Hepatocyte (in vitro differentiated cells): ENCODE measurements around the gene PIK3AP1. TPM values are rescaled to one million over a fixed set of nuclear protein-coding genes. Genes with fewer than 3 reads are reported as not detected.

Experiments
- DNase-seq: peaks from one replicate; pipeline ENCODE4 v3.0.0-alpha.2; 2016; ENCODE audit warnings: low spot score
- H2AFZ ChIP-seq: fragments of 200-600 bp; sonication (generic); 2 replicates; pipeline ENCODE4 v1.6.0; 2016; ENCODE audit warnings: antibody characterized with exemption, mild to moderate bottlenecking
- H3K27ac ChIP-seq: fragments of 200-600 bp; sonication (generic); 2 replicates; pipeline ENCODE4 v1.5.1; 2016; ENCODE audit warnings: mild to moderate bottlenecking
- H3K27me3 ChIP-seq: fragments of 200-600 bp; sonication (generic); 2 replicates; pipeline ENCODE4 v1.6.1; 2016
- H3K36me3 ChIP-seq: fragments of 200-600 bp; sonication (generic); replicated peaks from 2 replicates; pipeline ENCODE4 v1.5.1; 2016; ENCODE audit warnings: low read depth; ENCODE audit not compliant: insufficient read depth
- H3K4me1 ChIP-seq: fragments of 200-600 bp; sonication (generic); 2 replicates; pipeline ENCODE4 v1.5.1; 2016; ENCODE audit warnings: mild to moderate bottlenecking, moderate library complexity; ENCODE audit not compliant: insufficient read depth
- H3K4me2 ChIP-seq: fragments of 200-600 bp; sonication (generic); 2 replicates; pipeline ENCODE4 v1.6.0; 2016
- H3K4me3 ChIP-seq: fragments of 200-600 bp; sonication (generic); 2 replicates; pipeline ENCODE4 v1.5.1; 2016; ENCODE audit warnings: mild to moderate bottlenecking
- H3K79me2 ChIP-seq: fragments of 200-600 bp; sonication (generic); 2 replicates; pipeline ENCODE4 v1.6.0; 2017; ENCODE audit warnings: mild to moderate bottlenecking
- H3K9me2 ChIP-seq: fragments of 200-600 bp; sonication (generic); replicated peaks from 2 replicates; pipeline ENCODE4 v1.6.0; 2017; ENCODE audit warnings: mild to moderate bottlenecking; ENCODE audit not compliant: insufficient read depth
- H3K9me3 ChIP-seq: fragments of 200-600 bp; sonication (generic); 2 replicates; pipeline ENCODE4 v1.5.1; 2016; ENCODE audit warnings: low read depth, mild to moderate bottlenecking
- H4K20me1 ChIP-seq: fragments of 200-600 bp; sonication (generic); 2 replicates; pipeline ENCODE4 v1.6.0; 2016; ENCODE audit warnings: mild to moderate bottlenecking; ENCODE audit not compliant: insufficient read depth, poor library complexity, severe bottlenecking
- CTCF ChIP-seq: fragments of 200-600 bp; sonication (generic); IDR thresholded peaks from 2 replicates; pipeline ENCODE4 v1.5.1; 2016; ENCODE audit warnings: antibody characterized with exemption, mild to moderate bottlenecking; ENCODE audit not compliant: poor library complexity
- EZH2 ChIP-seq: fragments of 200-600 bp; sonication (generic); IDR thresholded peaks from 2 replicates; pipeline ENCODE4 v1.6.1; 2016; ENCODE audit warnings: antibody characterized with exemption, mild to moderate bottlenecking, borderline replicate concordance
- EZH2phosphoT487 ChIP-seq: fragments of 200-600 bp; sonication (generic); IDR thresholded peaks from one replicate; pipeline ENCODE4 v1.6.1; 2018; ENCODE audit warnings: antibody characterized with exemption, mild to moderate bottlenecking, low read depth, moderate library complexity; ENCODE audit not compliant: unreplicated experiment, severe bottlenecking
- WGBS: methylation state at CpG from one replicate; pipeline ENCODE4 v1.1.6; 2016; ENCODE audit warnings: low lambda C conversion rate; ENCODE audit errors: missing lambda C conversion rate; 5-methylcytosine and 5-hydroxymethylcytosine counted together
- polyA plus RNA-seq: library from polyadenylated mRNA; unstranded; fragments of >200 nt; fragmentation: Nextera tagmentation; extraction: Ambion mirVana; gene quantifications from 2 replicates; pipeline ENCODE4 v1.2.1, GENCODE V29; 2016
- total RNA-seq: library from RNA; depleted of rRNA; stranded (reverse); fragments of >200 nt; gene quantifications from 2 replicates; pipeline ENCODE4 v1.2.3, GENCODE V29; 2014

PIK3AP1 gene
- total and polyA plus RNA-seq, 2 experiments from 2014 or later = 2.5 to 8.4 TPM

DNA sequence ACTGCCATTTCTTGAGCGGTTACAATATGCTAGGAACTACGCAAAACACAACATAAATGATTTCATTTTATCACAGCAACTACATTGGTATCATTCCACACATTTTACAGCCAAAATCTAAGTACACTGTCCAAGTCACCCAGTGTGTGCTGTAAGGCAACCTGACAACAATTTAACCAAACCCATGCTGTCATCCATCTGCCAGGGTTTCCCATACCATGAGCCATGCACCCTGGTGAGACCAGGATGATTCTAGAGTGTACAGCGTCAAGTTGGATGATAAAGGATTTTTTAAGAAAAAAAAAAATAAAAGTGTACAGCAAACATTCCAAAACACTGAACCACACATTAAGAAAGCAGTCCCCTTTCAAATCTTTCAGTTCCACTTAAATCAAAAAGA is 52.9 kb downstream of the PIK3AP1 start:
- Histone ChIP-seq H2AFZ (no peak overlapping the region), H3K27ac (no peak overlapping the region), H3K36me3 (no peaks in the 10 kb centered on the region), H3K79me2 (no peaks in the 10 kb centered on the region), H3K4me2 (no peak overlapping the region), H3K27me3 (no peaks in the 10 kb centered on the region), H3K4me1 (peaks cover 23% of the 10 kb centered on the region), H3K9me2 (no peaks in the 10 kb centered on the region), H3K9me3 (no peaks in the 10 kb centered on the region), H4K20me1 (no peaks in the 10 kb centered on the region), H3K4me3 (no peak overlapping the region)
- TF ChIP-seq EZH2phosphoT487 (no peak), CTCF (no peak), EZH2 (no peak)
- WGBS = 95% methylated on average over 3 of the region's 3 CpGs
- no peak for DNase-seq

DNA sequence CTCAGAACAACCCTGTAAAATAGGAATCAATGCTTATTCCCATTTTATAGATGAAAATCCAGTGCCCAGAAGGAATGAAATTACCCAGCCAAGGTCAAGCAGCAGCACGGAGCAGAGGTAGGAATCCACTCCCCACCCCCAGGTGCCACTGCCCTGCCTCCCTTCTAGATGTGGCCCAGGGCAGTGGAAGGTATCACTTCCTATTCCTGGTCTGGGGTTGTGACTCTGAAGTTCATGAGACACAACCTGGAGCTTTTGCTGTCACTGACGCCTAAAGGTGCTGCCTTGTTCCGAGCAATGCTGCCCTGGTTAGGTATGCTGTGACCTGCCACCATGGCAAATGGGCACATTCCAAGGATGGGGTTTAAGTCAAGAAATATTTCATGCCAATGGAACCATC is 53.6 kb downstream of the PIK3AP1 start:
- H3K4me1 ChIP-seq = peaks cover 16% of the 10 kb centered on the region

GRCh38 chr10:96665306-96665705 is 55.0 kb downstream of the PIK3AP1 start:
- Histone ChIP-seq H3K27me3 (no peaks in the 10 kb centered on the region), H3K27ac (no peak overlapping the region), H3K4me2 (no peak overlapping the region), H3K9me3 (no peaks in the 10 kb centered on the region), H4K20me1 (no peaks in the 10 kb centered on the region), H3K4me1 (peaks cover 7% of the 10 kb centered on the region), H3K79me2 (no peaks in the 10 kb centered on the region), H3K36me3 (no peaks in the 10 kb centered on the region), H2AFZ (no peak overlapping the region), H3K4me3 (no peak overlapping the region), H3K9me2 (no peaks in the 10 kb centered on the region)
- DNase-seq = no peak
- TF ChIP-seq EZH2phosphoT487 (no peak), EZH2 (no peak)
- 57% methylated on average over 6 of the region's 6 CpGs for WGBS

More for the DNA sequence above, 53.6 kb downstream of the PIK3AP1 start:
- H3K9me3 ChIP-seq = no peaks in the 10 kb centered on the region
- H3K27ac ChIP-seq = no peak overlapping the region
- no peaks in the 10 kb centered on the region for H3K36me3 ChIP-seq
- no peak overlapping the region for H3K4me3 ChIP-seq
- TF ChIP-seq CTCF = no peak
- TF ChIP-seq EZH2 = no peak
- TF ChIP-seq EZH2phosphoT487 = no peak
- no peaks in the 10 kb centered on the region for H3K79me2 ChIP-seq
- WGBS = 96% methylated on average over 3 of the region's 3 CpGs
- H3K4me2 ChIP-seq = no peak overlapping the region
- H3K9me2 ChIP-seq = no peaks in the 10 kb centered on the region
- no peak overlapping the region for H2AFZ ChIP-seq
- DNase-seq = no peak
- H4K20me1 ChIP-seq = no peaks in the 10 kb centered on the region
- H3K27me3 ChIP-seq = no peaks in the 10 kb centered on the region

GRCh38 chr10:96664563-96664962 is 55.8 kb downstream of the PIK3AP1 start:
- DNase-seq = no peak

More at GRCh38 chr10:96664563-96664962, 55.8 kb downstream of the PIK3AP1 start:
- no peak for TF ChIP-seq CTCF
- TF ChIP-seq EZH2 = no peak
- no peak for TF ChIP-seq EZH2phosphoT487
- Histone ChIP-seq H3K27me3 (no peaks in the 10 kb centered on the region), H3K4me2 (no peak overlapping the region), H3K27ac (no peak overlapping the region), H3K9me2 (no peaks in the 10 kb centered on the region), H3K9me3 (no peaks in the 10 kb centered on the region), H2AFZ (no peak overlapping the region), H3K4me1 (peaks cover 5% of the 10 kb centered on the region), H3K4me3 (no peak overlapping the region), H3K36me3 (no peaks in the 10 kb centered on the region), H4K20me1 (no peaks in the 10 kb centered on the region), H3K79me2 (no peaks in the 10 kb centered on the region)
- 71% methylated on average over 3 of the region's 3 CpGs for WGBS
